Measurements from ENCODE around the gene THBS4.

The THBS4 gene

DNA sequence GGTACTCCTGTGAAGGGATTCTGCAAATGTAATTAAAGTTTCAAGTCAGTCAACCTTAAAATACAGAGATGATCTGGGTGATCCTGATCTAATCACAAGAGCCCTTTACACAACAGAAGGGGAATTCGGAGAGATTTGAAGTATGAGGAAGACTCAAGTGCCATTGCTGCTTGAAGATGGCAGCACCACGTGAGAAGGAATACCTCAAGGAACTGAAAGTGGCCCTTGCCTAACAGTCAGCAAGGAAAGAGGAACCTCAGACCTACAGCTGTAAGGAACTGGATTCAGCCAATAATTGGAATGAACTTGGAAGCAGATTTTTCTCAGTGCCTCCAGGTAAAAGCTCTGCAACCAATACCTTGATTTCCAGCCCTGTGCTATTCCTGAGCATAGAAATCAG lies 87.4 kb downstream of the THBS4 start:
- no peak for DNase-seq

DNA sequence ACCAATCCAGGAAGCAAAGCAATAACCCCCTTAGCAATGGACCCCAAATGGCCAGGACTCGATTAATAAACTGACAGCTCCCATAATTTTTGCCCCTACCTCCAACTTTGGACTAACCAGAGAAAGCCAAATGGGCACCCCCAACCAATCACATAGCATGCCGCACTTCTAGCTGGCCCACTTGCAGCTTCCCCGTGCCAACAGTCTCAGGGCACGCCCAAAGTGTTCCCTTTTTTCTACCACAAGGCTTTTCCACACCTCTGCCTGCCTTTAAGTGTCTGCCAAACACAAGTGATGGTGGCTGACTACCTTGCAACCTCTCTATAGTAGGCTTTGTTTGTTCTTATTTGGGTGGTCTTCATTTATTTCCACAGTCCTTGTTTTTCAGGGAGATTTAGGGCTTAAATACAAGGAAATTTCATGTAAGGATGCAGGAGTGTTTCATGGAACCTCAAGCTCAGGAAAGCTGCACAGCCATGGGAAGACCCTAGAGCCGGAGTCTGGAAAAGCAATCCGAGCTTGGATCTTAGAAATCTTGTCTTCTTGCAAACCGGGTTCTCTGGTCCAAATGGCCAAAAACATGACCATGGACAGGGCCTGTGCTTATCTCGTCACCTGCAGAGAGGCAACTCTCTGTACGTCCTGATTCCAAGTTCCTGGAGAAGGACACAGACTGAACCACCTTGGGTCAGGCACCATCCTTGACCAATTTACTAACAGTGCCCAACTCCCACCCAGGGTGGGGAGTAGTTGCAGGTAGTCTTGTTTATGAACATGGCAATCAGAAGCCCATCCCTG lies 89.2 kb downstream of the THBS4 start:
- no peak for DNase-seq

DNA sequence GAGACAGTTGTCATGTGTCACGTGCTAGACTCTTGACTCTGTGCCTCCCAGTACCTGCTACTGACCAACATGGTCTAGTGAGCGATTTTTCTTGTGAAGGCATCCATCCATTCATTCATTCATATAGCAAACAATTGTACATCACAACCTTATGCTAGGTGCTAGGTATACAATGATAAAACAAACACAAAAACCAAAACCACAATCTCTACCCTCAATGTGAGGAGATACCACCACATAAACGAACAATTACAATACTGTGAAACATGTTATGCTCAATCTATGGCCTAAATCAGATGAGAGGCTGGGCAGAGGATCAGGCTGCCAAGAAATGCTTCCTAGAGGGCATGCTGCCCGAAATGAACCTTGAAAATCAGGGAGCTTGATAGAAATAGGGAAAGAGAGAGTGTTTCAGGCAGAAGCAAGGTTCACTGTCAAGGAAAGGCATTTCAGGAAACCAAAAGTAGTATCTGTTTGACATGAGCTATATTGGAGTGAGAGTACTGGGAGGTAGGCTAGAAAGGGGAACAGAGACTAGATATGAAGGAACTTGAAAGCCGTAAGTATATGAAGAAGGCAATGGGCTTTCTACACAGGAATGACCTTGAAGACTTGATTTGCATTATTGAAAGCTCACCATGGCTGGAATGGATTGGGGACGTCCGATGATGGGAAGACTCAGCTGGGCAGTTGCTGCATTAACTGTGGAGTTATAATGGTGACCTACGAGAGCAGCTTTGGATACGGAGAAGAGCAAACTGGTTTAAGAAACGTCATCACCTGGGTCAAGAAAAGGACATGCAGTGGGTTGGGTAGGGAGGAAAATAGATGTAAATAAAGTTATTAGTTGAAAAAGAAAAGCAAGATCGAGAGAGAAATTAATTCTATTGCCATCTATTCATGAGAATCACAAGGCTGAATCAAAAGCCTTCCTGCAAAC lies 90.1 kb downstream of the THBS4 start:
- no peak for DNase-seq

DNA sequence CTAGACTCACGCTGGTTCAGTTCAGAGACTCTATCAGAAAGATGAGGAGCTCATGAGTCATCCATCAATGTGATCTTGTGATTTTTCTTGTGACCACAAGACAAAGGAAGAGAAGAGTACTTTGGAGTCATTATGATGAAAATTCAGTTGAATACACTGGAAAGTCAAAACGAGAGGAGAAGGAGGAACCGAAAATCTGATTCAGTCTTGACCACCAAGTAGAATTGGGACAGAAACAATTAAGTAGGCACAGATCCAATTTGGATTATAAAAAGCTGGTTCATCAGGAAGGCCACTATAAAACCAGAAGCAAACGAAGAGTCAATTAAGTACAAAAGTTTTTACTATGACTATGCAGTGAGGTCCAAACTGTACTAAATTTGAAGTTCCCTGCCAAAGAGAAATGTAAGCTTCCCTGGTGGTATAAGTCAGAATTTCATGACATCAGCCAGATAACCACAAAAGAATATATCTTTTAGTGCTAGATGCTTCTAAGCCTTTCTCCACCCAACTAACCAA lies 90.9 kb downstream of the THBS4 start:
- DNase-seq, result no peak

DNA sequence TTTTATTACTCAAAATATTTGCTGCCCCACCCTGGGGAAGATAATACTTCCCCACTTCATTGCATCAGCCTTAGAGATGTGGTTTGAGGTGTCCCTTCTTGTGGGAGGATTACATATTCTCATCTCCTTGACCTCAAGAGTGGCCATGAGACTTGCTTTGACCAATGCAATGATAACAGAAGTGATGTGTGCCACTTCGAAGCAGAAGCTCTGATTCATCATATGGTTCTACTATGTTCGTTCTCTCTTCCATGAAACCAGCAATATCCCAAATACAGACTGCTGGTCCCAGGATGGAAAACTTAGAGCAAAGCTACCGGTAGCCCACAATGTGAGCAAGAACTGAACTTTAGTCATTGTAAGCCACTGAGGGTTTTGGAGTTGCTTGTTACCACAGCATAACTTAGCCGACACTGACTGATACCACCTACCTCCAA lies 92.0 kb downstream of the THBS4 start:
- DNase-seq, result no peak

DNA sequence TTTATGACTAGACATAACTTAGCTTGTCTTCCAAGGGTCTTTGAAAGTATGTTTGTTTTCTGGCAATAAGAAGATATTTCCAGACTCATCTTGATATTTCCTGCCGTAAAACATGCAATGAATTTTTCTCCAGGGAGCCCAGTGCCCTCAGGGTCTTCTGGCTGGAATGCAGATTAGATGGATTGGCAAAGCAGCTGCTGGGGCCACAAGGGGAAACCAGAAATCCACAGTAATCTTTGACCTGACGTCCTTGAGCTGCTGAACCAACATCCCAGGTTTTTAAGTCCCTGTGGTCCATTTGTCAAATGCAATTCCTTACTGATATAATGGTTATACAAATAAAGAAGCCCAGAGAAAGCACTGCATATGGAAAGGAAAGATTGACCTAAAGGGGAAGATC lies 93.0 kb downstream of the THBS4 start:
- DNase-seq, result no peak

DNA sequence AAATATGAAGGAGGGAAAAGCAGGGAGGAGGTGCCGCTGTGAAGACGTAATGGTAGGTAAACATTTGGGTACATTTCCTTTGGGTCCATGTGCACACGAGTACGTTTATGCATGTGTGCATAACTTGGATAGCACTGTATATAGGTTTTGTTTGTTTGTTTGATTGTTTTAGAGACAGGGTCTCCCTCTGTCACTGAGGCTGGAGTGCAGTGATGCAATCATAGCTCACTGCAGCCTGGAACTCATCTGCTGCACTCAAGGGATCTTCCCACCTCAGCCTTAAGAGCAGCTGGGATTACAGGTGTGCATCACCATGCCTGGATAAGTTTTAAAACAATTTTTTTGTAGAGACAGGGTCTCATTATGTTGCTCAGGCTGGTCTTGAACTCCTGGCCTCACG lies 94.0 kb downstream of the THBS4 start:
- no peak for DNase-seq

Measured in cortex of kidney (tissue), 1 donor.